BLaER1 (cell line): ENCODE measurements around the gene VPS39.

ENCODE experiments used
- H3K27ac ChIP-seq: shearing (Covaris generic); formaldehyde crosslinking; 2 replicates; pipeline ENCODE4 v1.8.1; 2022
- H3K27me3 ChIP-seq: shearing (Covaris generic); formaldehyde crosslinking; 2 replicates; pipeline ENCODE4 v1.8.1; 2022
- H3K36me3 ChIP-seq: shearing (Covaris generic); formaldehyde crosslinking; 2 replicates; pipeline ENCODE4 v1.8.1; 2022
- H3K4me1 ChIP-seq: shearing (Covaris generic); formaldehyde crosslinking; 2 replicates; pipeline ENCODE4 v1.8.1; 2022
- H3K4me2 ChIP-seq: shearing (Covaris generic); formaldehyde crosslinking; 2 replicates; pipeline ENCODE4 v1.8.1; 2022
- H3K4me3 ChIP-seq: shearing (Covaris generic); formaldehyde crosslinking; 2 replicates; pipeline ENCODE4 v1.8.1; 2022
- H3K9ac ChIP-seq: shearing (Covaris generic); formaldehyde crosslinking; 2 replicates; pipeline ENCODE4 v1.8.1; 2022
- H3K9me3 ChIP-seq: shearing (Covaris generic); formaldehyde crosslinking; 2 replicates; pipeline ENCODE4 v1.8.1; 2022
- H4K20me1 ChIP-seq: shearing (Covaris generic); formaldehyde crosslinking; 2 replicates; pipeline ENCODE4 v1.8.1; 2022
- Cebpa-rat ChIP-seq: shearing (Covaris generic); IDR thresholded peaks from 2 replicates; pipeline ENCODE4 v1.8.1; 2022

The VPS39 gene

DNA sequence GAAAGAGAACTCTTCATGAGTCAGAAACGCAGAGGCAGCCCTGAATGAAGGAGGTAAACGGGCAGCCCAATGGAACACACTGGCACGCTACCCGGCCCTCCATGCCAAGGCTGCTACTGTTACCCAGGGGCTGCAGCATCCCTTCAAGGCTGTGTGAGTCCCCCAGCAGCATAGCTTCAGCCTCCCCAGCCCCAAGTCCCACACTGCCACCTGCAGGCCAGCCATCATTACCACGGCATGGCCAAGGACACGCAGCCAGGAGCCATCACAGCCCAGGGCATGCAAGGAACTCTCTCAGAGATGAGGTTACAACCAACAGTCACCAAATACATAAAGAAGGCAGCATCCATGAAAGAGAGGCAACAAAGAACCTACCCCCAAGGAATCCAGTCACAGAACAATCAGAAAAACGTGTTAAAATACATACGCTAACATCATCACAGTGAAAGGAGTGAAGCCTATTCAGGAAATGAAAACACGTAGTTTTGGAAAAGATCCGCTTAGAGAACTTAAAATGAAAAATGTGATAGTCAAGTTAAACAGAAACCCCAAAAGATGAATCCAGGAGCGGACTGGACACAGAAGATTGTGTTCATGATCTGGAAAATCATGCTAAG lies 74.1 kb downstream of the VPS39 start:
- H3K4me1 ChIP-seq, result peaks cover 19% of the 10 kb centered on the region
- no peaks in the 10 kb centered on the region for H3K36me3 ChIP-seq
- H3K4me2 ChIP-seq, result no peak overlapping the region
- H3K9ac ChIP-seq, result no peak overlapping the region
- H3K9me3 ChIP-seq, result no peaks in the 10 kb centered on the region
- no peak for TF ChIP-seq Cebpa-rat
- no peak overlapping the region for H3K27ac ChIP-seq
- H3K27me3 ChIP-seq, result no peaks in the 10 kb centered on the region
- no peak overlapping the region for H3K4me3 ChIP-seq
- H4K20me1 ChIP-seq, result no peaks in the 10 kb centered on the region

DNA sequence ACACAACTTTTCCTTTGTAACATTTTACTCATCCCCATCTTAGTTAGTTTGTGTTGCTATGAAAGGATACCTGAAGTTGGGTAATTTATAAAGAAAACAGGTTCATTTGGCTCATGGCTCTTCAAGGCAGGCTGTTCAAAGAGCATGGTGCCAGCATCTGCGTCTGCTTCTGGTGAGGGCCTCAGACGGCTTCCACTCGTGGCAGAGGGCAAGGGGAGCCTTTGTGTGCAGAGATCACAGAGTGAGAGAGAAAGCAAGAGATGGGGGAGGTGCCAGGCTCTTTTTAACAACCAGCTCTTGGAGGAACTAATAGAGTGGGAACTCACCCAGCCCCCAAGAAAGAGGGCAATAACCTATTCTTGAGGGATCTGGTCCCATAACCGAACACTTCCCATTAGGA lies 74.7 kb downstream of the VPS39 start:
- Histone ChIP-seq H3K4me1 (peaks cover 19% of the 10 kb centered on the region), H3K9me3 (no peaks in the 10 kb centered on the region), H3K36me3 (no peaks in the 10 kb centered on the region), H3K4me3 (no peak overlapping the region), H3K27me3 (no peaks in the 10 kb centered on the region), H3K27ac (no peak overlapping the region), H4K20me1 (no peaks in the 10 kb centered on the region), H3K9ac (no peak overlapping the region), H3K4me2 (no peak overlapping the region)
- TF ChIP-seq Cebpa-rat, result no peak

DNA sequence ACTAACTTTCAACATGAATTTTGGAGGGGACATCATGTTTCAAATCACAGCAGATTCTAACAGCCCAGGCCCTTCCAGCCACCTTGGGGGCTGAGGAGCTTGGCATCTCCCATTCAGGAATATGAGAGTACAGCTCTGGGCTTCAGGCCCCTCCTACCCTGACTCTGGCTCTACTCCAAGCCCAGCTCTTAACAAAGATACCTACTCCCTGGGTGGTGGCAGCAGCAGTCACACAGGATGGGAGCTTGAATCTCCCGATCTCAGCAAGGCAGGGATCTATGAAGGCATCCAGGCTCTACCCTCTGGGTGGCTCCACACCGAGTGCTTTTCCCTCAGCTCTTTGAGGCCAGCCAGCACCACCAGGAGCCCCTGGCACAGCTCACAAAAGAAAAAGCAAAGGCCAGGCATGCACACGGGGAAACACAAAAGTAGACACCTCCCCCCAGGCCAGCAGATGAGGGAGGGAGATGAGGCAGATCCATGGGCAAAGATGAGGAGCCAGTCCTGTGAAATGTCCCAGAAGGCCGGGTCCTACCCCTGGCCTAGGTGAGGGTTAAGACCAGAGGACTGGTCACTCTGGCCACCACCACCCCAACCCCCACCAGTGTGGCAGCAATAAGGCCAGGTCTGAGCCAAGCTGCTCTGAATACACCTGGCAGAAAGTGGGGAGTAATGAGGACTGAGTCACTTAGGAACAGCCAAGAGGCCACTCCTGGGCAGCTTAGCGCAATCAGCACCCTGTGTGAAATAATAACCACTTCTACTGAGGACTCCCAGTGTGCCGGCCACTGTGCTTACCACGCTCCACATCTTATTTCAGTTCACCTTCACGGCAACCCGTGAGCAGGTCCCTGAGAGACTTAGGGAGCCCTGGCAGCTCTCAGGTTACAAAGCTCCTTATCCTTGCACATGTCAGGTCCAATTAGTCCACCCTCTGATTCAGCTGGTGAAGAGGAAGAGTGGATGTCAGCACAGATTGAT lies 76.0 kb downstream of the VPS39 start:
- Histone ChIP-seq H3K4me1 (peaks cover 26% of the 10 kb centered on the region), H3K4me2 (no peak overlapping the region), H4K20me1 (no peaks in the 10 kb centered on the region), H3K27ac (no peak overlapping the region), H3K9me3 (no peaks in the 10 kb centered on the region), H3K9ac (no peak overlapping the region), H3K27me3 (no peaks in the 10 kb centered on the region), H3K4me3 (no peak overlapping the region), H3K36me3 (no peaks in the 10 kb centered on the region)
- TF ChIP-seq Cebpa-rat, result no peak

DNA sequence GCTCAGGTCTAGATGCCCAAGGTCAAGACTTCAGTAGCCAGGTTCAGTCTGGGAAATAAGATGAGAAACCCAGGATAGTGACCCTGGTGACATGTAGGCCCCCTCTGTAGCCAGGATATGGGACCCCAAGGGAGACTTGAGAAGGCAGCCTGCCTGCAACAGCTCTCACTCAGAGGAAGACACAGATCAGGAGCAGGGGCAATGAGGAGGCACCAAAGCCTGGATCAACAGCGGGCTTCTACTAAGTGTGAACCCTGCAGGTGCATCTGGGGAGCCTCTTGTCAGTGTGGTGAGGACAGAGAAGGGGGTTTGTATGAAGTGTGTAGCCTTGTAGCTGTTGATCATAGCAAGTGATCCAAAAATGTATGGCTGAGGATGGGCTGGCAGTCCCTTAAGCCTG lies 77.1 kb downstream of the VPS39 start:
- H3K9ac ChIP-seq, result no peak overlapping the region
- no peak for TF ChIP-seq Cebpa-rat
- no peaks in the 10 kb centered on the region for H3K9me3 ChIP-seq
- no peak overlapping the region for H3K27ac ChIP-seq
- H3K27me3 ChIP-seq, result no peaks in the 10 kb centered on the region
- H4K20me1 ChIP-seq, result no peaks in the 10 kb centered on the region
- peak overlapping the region; percentile 52 for H3K4me2 ChIP-seq
- H3K4me3 ChIP-seq, result no peak overlapping the region
- peaks cover 27% of the 10 kb centered on the region for H3K4me1 ChIP-seq
- no peaks in the 10 kb centered on the region for H3K36me3 ChIP-seq

DNA sequence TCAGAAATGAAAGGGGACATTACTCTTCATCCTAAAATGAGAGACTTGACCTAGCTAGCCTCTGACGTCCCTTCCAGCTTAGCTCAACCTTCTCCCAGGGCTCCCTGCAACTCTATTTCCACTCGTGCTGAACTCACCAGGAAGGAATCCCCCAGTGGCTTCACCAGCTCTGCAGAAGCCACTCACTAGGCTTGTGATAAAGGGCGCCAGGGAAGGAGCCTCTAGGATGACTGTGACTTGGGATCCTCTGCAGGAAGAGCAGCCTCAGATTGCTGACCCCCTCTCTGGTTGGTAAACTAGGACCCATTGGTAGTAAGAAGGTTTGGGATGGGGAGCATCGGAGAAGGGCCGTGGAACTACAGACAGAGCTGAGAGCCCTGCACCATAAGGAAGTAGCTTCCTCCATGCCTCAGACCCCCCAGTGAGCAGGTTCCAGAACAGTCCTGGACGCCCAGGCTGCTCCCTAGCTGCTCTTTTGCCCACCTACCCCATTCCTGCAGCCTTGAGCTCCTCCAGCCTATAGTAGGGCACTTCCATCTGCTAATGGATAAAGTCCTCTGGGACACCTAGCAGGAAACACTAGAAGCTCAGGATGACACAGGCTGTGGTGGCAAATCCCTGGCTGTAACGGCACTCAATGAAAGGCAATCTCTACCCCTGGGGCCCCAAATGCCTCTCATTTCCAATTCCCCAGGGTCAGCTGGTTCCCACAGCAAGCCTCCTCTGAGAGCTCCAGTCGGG lies 77.7 kb downstream of the VPS39 start:
- Histone ChIP-seq H4K20me1 (no peaks in the 10 kb centered on the region), H3K27me3 (no peaks in the 10 kb centered on the region), H3K9ac (no peak overlapping the region), H3K36me3 (no peaks in the 10 kb centered on the region), H3K27ac (no peak overlapping the region), H3K4me1 (peaks cover 27% of the 10 kb centered on the region), H3K9me3 (no peaks in the 10 kb centered on the region), H3K4me2 (peak overlapping the region; percentile 52), H3K4me3 (no peak overlapping the region)
- TF ChIP-seq Cebpa-rat, result no peak

DNA sequence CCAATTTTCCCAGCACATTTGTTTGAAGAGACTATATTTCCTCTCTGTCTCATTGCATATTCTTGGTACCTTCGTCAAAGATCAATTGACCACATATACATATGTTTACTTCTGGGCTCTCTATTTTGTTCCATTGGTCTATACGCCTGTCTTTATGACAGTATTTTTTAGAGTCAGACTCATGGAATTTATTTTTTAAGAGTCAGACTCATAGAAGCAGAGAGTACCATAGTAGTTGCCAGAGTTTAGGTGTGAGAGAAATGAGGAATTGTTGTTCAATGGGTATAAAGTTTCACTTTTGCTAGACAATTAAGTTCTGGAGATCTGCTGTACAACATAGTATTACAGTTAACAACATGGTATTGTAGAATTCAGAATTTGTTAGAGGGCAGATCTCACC lies 78.7 kb downstream of the VPS39 start:
- H4K20me1 ChIP-seq, result no peaks in the 10 kb centered on the region
- H3K4me3 ChIP-seq, result no peak overlapping the region
- TF ChIP-seq Cebpa-rat, result no peak
- H3K9ac ChIP-seq, result no peak overlapping the region
- H3K4me1 ChIP-seq, result peaks cover 27% of the 10 kb centered on the region
- H3K36me3 ChIP-seq, result no peaks in the 10 kb centered on the region
- H3K27ac ChIP-seq, result no peak overlapping the region
- peak overlapping the region; percentile 15; the same call in 1 of the 2 replicates for H3K4me2 ChIP-seq
- H3K27me3 ChIP-seq, result no peaks in the 10 kb centered on the region
- no peaks in the 10 kb centered on the region for H3K9me3 ChIP-seq

DNA sequence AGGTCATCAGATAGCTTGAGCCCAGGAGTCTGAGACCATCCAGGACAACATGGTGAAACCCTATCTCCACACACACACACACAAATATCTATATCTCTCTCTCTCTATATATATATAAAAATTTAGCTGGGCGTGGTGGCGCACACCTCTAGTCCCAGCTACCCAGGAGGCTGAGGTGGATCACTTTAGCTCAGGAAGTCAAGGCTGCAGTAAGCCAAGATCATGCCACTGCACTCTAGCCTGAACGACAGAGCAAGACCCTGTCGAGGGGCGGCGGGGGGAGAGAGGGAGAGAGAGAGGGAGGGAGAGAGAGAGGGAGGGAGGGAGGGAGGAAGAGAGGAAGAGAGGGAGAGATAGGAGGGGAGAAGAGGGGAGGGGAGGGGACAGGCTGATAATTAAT lies 79.6 kb downstream of the VPS39 start:
- no peak for TF ChIP-seq Cebpa-rat
- Histone ChIP-seq H3K27me3 (no peaks in the 10 kb centered on the region), H4K20me1 (no peaks in the 10 kb centered on the region)

DNA sequence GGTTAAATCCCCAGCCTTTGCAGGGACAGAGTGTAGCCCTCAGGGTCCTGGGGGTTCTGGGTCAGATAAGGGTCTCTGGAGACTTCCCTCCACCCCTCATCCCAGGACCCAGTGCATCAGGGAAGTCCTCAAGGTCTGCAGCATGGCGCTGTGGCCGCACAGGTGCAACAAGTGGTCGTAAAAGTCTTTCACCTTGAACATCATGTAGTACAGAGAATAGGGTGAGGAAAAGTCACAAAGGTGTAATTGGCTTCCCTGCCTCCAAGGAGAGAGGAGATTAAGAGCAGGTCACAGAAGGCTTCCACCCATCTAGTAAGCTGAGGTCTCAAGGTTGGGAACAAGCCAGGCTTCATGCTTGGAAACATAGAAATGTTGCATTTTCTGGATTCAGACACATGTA lies 84.6 kb downstream of the VPS39 start:
- Histone ChIP-seq H3K27me3 (no peaks in the 10 kb centered on the region), H4K20me1 (no peaks in the 10 kb centered on the region), H3K9ac (no peak overlapping the region), H3K27ac (no peak overlapping the region), H3K4me3 (no peak overlapping the region), H3K9me3 (no peaks in the 10 kb centered on the region), H3K4me1 (peaks cover 20% of the 10 kb centered on the region), H3K36me3 (no peaks in the 10 kb centered on the region), H3K4me2 (no peak overlapping the region)
- no peak for TF ChIP-seq Cebpa-rat

More for the DNA sequence above, 79.6 kb downstream of the VPS39 start:
- Histone ChIP-seq H3K27ac (no peak overlapping the region), H3K4me2 (no peak overlapping the region), H3K4me3 (no peak overlapping the region), H3K9me3 (no peaks in the 10 kb centered on the region), H3K9ac (no peak overlapping the region), H3K36me3 (no peaks in the 10 kb centered on the region), H3K4me1 (peaks cover 27% of the 10 kb centered on the region)

DNA sequence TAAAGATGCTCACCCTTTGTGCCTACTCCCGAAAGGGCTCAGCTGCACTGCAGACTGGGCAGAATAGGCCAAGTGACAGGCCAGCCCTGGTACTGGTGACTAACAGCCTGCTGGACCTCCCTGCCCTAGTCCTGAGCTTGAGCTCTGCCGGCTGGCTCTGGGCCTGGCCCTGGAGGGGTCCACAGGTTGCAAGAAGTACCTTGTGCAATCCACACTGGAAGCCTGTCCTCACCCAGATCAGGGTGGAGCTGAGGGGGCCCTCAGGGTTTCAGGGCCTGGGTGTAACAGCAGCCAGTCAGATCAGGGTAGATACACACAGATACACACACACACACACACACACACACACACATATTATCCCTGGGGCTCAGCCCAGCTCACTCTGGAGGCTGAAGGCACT lies 86.4 kb downstream of the VPS39 start:
- peaks cover 13% of the 10 kb centered on the region for H3K4me1 ChIP-seq
- no peak overlapping the region for H3K9ac ChIP-seq
- no peak overlapping the region for H3K27ac ChIP-seq
- TF ChIP-seq Cebpa-rat, result no peak
- H3K27me3 ChIP-seq, result no peaks in the 10 kb centered on the region
- H3K4me3 ChIP-seq, result no peak overlapping the region
- H3K4me2 ChIP-seq, result no peak overlapping the region
- no peaks in the 10 kb centered on the region for H4K20me1 ChIP-seq
- no peaks in the 10 kb centered on the region for H3K9me3 ChIP-seq
- H3K36me3 ChIP-seq, result no peaks in the 10 kb centered on the region

DNA sequence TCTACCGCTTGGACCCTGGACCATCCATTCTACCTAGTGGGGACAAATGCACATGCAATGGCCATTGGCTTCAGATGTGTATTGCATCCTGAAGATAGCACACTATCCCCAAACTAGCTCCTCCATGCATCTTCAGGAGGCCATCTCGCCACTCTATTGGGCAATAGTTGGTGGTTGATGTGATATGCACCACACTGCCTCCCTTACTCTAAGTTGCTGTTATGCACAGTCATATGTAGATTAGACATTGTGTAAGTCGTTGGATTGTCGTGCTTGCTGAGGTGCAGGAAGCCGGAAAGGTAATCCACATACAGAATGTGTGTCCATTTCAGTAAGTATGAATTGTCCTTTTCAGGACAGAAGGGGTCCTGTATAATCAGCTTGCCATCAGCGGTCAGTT lies 87.1 kb downstream of the VPS39 start:
- TF ChIP-seq Cebpa-rat, result no peak; the same call in 1 of the 2 replicates
- H3K27ac ChIP-seq, result no peak overlapping the region

More for the DNA sequence above, 87.1 kb downstream of the VPS39 start:
- H3K4me3 ChIP-seq, result no peak overlapping the region
- peaks cover 13% of the 10 kb centered on the region for H3K4me1 ChIP-seq
- H3K4me2 ChIP-seq, result no peak overlapping the region
- no peaks in the 10 kb centered on the region for H4K20me1 ChIP-seq
- H3K36me3 ChIP-seq, result no peaks in the 10 kb centered on the region
- H3K9ac ChIP-seq, result no peak overlapping the region
- no peaks in the 10 kb centered on the region for H3K27me3 ChIP-seq
- H3K9me3 ChIP-seq, result no peaks in the 10 kb centered on the region
